SKM-1 treated with dmso at 0.1 percent for 144 hours (cell line): ENCODE data around the gene SLC66A3.

ENCODE experiments used
- DNase-seq: peaks from one replicate; lab custom pipeline; 2025; ENCODE audit not compliant: unreplicated experiment; lab: John Stamatoyannopoulos, UW

Gene SLC66A3

GRCh38 chr2:11213090-11213638 lies 57.9 kb downstream of the SLC66A3 start:
- no peak for DNase-seq

DNA sequence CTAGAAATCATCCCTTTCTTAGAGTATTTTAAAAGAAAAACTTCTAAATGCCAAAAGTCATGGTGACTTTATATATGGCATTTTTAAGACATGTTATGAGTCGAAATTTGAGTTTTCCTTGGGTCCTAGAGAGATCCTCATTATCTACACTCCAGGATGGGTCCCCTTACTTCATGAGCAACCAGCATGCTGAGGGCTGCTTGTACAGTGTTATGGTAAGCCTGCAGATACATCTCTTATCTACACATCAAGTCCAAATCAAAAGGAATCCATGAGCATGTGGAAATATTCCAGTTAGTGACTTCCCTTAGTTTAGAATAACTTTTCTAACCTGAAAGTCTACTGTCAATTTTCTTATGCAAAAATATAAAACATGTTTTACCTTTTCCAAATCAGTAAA lies 58.7 kb downstream of the SLC66A3 start:
- DNase-seq: no peak

DNA sequence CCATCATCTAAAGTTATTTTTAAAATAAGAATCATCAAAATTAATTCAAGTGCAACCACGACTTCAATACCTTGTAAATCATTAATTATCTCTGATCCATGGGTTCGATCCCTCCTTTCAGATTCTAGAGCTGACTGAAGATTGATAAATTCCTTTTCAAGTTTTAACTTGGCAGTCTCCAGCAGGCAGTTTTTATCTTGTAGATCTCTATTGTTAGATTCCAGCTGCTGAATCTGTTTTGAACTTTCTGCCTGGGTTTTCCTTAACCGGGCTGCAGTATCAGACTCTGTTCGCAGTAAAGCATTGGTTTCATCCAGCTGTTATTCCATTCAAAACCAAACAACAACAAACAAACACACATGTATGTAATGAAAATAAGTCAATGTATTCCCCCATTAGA lies 59.5 kb downstream of the SLC66A3 start:
- no peak for DNase-seq

GRCh38 chr2:11215407-11215806 lies 60.1 kb downstream of the SLC66A3 start:
- no peak for DNase-seq

DNA sequence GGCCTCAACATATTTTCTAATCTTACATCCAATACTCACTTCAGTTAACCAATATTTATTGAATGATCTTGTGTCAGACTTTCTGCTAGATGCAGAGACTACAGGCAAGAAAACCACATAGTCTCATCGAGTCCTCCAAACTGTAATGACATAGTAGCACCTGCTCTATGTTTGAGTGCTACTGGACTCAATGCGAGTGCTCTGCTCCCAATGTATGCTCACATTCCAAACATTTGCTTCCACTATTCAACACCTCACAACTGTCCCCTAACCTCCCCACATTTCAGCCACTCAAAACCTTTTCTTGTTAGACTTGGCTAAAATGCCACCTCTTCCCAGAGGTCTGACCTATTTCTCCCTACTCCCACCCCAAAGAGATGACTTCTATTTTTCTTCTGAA lies 65.2 kb downstream of the SLC66A3 start:
- DNase-seq: no peak

GRCh38 chr2:11222845-11223244 lies 67.6 kb downstream of the SLC66A3 start:
- no peak for DNase-seq

DNA sequence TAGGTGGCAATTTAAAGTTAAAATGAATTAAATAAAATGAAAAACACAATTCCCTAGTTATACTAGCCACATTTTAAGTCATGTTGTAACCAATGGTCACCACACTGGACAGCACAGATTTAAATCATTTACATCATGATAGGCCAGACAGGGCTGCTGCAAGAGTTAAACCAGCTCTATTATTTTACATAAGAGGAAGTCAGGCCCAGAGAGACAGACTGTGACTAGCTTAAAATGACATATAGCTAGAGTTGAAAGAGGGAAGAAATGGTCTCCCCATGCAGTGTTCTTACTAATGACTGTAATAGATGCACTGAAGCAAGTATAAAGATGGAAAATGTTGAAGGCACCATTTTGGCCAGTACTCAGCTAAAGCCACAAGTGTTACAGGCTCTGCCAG lies 69.6 kb downstream of the SLC66A3 start:
- DNase-seq: no peak

- DNase-seq: no peak
Measured at GRCh38 chr2:11227595-11227994, 72.3 kb downstream of the SLC66A3 start.
